ENCODE measurements around the gene ACD.

- TF ChIP-seq CTCF (IDR thresholded peaks at IDR 0.05 in 4 of 5, conservative IDR thresholded peaks at IDR 0.05 in 1 of 5) (no peak), POLR2A (IDR thresholded peaks at IDR 0.05) (no peak)
Measured at GRCh38 chr16:67664258-67664657, 4.2 kb upstream of the ACD start.

All from gastrocnemius medialis (tissue), 4 donors.